H1 (cell line): ENCODE measurements around the gene EHBP1. TPM values are rescaled to one million over a fixed set of nuclear protein-coding genes. Genes with fewer than 3 reads are reported as not detected.

Source experiments
- CTCF ChIA-PET: fragments of 300-600 bp; sonication (Branson Sonifier 250); formaldehyde crosslinking; loops from one replicate; lab custom pipeline; 2021; ENCODE audit not compliant: partially characterized antibody; lab: Charles Lee
- POLR2A ChIA-PET: fragments of 300-600 bp; sonication (Branson Sonifier 250); formaldehyde crosslinking; loops from one replicate; lab custom pipeline; 2021; ENCODE audit warnings: inconsistent platforms; ENCODE audit not compliant: partially characterized antibody; lab: Charles Lee
- DNase-seq, 2 experiments: peaks; one replicate each; pipeline versions ENCODE4 v3.0.0 to v3.0.0-alpha.2; 2010 to 2022; ENCODE audit warnings: low spot score in 2 of 2, low read depth in 1 of 2, mixed read lengths in 1 of 2
- FAIRE-seq: peaks from 2 replicates; lab custom pipeline; 2011; peaks lifted over from hg19 to GRCh38; lab: Jason Lieb, UNC
- H2AFZ ChIP-seq: 2 replicates; pipeline ENCODE4 v1.8.1; 2012; ENCODE audit warnings: low read length, inconsistent platforms
- H2AK5ac ChIP-seq: 2 replicates; pipeline ENCODE4 v1.6.1; 2013; ENCODE audit warnings: low read depth, low read length
- H2BK120ac ChIP-seq: replicated peaks from 2 replicates; pipeline ENCODE3; 2013; ENCODE audit warnings: low read depth, low read length, inconsistent platforms
- H2BK12ac ChIP-seq: 2 replicates; pipeline ENCODE4 v1.6.1; 2013; ENCODE audit warnings: low read depth, low read length
- H2BK15ac ChIP-seq: 2 replicates; pipeline ENCODE4 v1.6.1; 2013; ENCODE audit warnings: low read length
- H2BK20ac ChIP-seq: 2 replicates; pipeline ENCODE4 v1.6.1; 2013; ENCODE audit warnings: low read length
- H2BK5ac ChIP-seq: 2 replicates; pipeline ENCODE4 v1.6.1; 2013; ENCODE audit warnings: low read depth, low read length
- H3K14ac ChIP-seq: 2 replicates; pipeline ENCODE4 v1.6.1; 2013; ENCODE audit warnings: inconsistent platforms; ENCODE audit not compliant: insufficient read length
- H3K18ac ChIP-seq: 2 replicates; pipeline ENCODE4 v1.6.1; 2013; ENCODE audit warnings: low read length; ENCODE audit errors: extremely low read depth
- H3K23ac ChIP-seq: 2 replicates; pipeline ENCODE4 v1.6.1; 2013; ENCODE audit warnings: inconsistent platforms; ENCODE audit not compliant: insufficient read length
- H3K23me2 ChIP-seq: 2 replicates; pipeline ENCODE4 v1.6.1; 2013; ENCODE audit warnings: low read depth, low read length
- H3K27ac ChIP-seq: 2 replicates; pipeline ENCODE4 v1.6.1; 2011; ENCODE audit warnings: low read depth, low read length, inconsistent platforms
- H3K27me3 ChIP-seq, 4 experiments: replicated peaks in 1 of 4; 1 replicate in 1 of 4; 2 replicates in 3 of 4; pipeline versions ENCODE4 v1.6.1 to v1.8.1; 2011 to 2013; ENCODE audit warnings: low read length in 3 of 4, mild to moderate bottlenecking in 3 of 4, inconsistent platforms in 2 of 4, mixed read lengths in 2 of 4, moderate library complexity in 1 of 4; ENCODE audit not compliant: control insufficient read depth in 3 of 4, insufficient read depth in 3 of 4; ENCODE audit errors: extremely low read depth in 1 of 4
- H3K36me3 ChIP-seq, 4 experiments: 2 replicates each; pipeline versions ENCODE4 v1.6.1 to v1.8.1; 2011 to 2013; ENCODE audit warnings: mild to moderate bottlenecking in 4 of 4, low read length in 3 of 4, moderate library complexity in 2 of 4, control low read depth in 1 of 4, inconsistent platforms in 1 of 4; ENCODE audit not compliant: insufficient read depth in 4 of 4, control insufficient read depth in 2 of 4
- H3K4ac ChIP-seq: replicated peaks from 2 replicates; pipeline ENCODE3; 2013; ENCODE audit warnings: low read length, low read depth, mixed read lengths, inconsistent platforms; ENCODE audit not compliant: insufficient read length
- H3K4me1 ChIP-seq, 4 experiments: replicated peaks in 1 of 4; 1 replicate in 1 of 4; 2 replicates in 3 of 4; pipeline versions ENCODE4 v1.6.1 to v1.8.1; 2011 to 2013; ENCODE audit warnings: low read length in 3 of 4, inconsistent platforms in 2 of 4, mixed read lengths in 1 of 4; ENCODE audit not compliant: insufficient read depth in 4 of 4, control insufficient read depth in 3 of 4
- H3K4me2 ChIP-seq, 2 experiments: 2 replicates each; pipeline versions ENCODE4 v1.6.1 to v1.8.1; 2011 to 2013; ENCODE audit warnings: low read depth in 2 of 2, low read length in 2 of 2, control low read depth in 1 of 2, inconsistent platforms in 1 of 2, mild to moderate bottlenecking in 1 of 2; ENCODE audit not compliant: insufficient read depth in 1 of 2
- H3K4me3 ChIP-seq, 4 experiments: fragments of 200-600, 300-600 bp in 1 of 4; sonication (generic), shearing (Covaris generic), sonication (Bioruptor Twin) in 1 of 4; 2 replicates each; pipeline versions ENCODE4 v1.5.1 to v1.8.1; 2011 to 2016; ENCODE audit warnings: low read length in 4 of 4, low read depth in 3 of 4, control low read depth in 2 of 4, inconsistent platforms in 2 of 4, mild to moderate bottlenecking in 2 of 4, mixed read lengths in 1 of 4, moderate library complexity in 1 of 4; ENCODE audit not compliant: insufficient read depth in 2 of 4; ENCODE audit errors: extremely low read depth in 1 of 4
- H3K56ac ChIP-seq: replicated peaks from 2 replicates; pipeline ENCODE3; 2013; ENCODE audit warnings: low read depth, mild to moderate bottlenecking, mixed read lengths, low read length, inconsistent platforms; ENCODE audit not compliant: insufficient read length
- H3K79me1 ChIP-seq: 2 replicates; pipeline ENCODE4 v1.6.1; 2013; ENCODE audit warnings: low read depth, low read length, control low read depth
- H3K79me2 ChIP-seq, 2 experiments: 2 replicates each; pipeline versions ENCODE4 v1.6.1 to v1.8.1; 2012 to 2013; ENCODE audit warnings: low read length in 2 of 2, mild to moderate bottlenecking in 2 of 2, inconsistent platforms in 1 of 2; ENCODE audit not compliant: insufficient read depth in 2 of 2, control insufficient read depth in 1 of 2
- H3K9ac ChIP-seq, 4 experiments: replicated peaks in 1 of 4; 1 replicate in 1 of 4; 2 replicates in 3 of 4; pipeline versions ENCODE4 v1.6.1 to v1.8.1; 2011 to 2013; ENCODE audit warnings: low read depth in 3 of 4, low read length in 3 of 4, control low read depth in 2 of 4, mild to moderate bottlenecking in 2 of 4, moderate library complexity in 2 of 4, inconsistent platforms in 1 of 4; ENCODE audit errors: extremely low read depth in 1 of 4
- H3K9me3 ChIP-seq, 2 experiments: 2 replicates each; pipeline versions ENCODE4 v1.6.1 to v1.8.1; 2012 to 2013; ENCODE audit warnings: mild to moderate bottlenecking in 2 of 2, moderate library complexity in 2 of 2, control low read depth in 1 of 2, inconsistent platforms in 1 of 2, low read depth in 1 of 2, low read length in 1 of 2, mixed read lengths in 1 of 2; ENCODE audit not compliant: insufficient read depth in 2 of 2
- H4K20me1 ChIP-seq, 2 experiments: replicated peaks in 1 of 2; 2 replicates each; pipeline versions ENCODE3 to v1.8.1; 2011 to 2013; ENCODE audit warnings: inconsistent platforms in 2 of 2, low read length in 2 of 2, mild to moderate bottlenecking in 1 of 2; ENCODE audit not compliant: insufficient read depth in 2 of 2, control insufficient read depth in 1 of 2
- H4K5ac ChIP-seq: 2 replicates; pipeline ENCODE4 v1.6.1; 2013; ENCODE audit warnings: low read length, low read depth, mixed read lengths, inconsistent platforms; ENCODE audit not compliant: insufficient read length
- H4K8ac ChIP-seq: 2 replicates; pipeline ENCODE4 v1.8.0; 2013; ENCODE audit warnings: mild to moderate bottlenecking, moderate library complexity, low read length, inconsistent platforms; ENCODE audit not compliant: insufficient read depth; ENCODE audit errors: extremely low read depth
- H4K91ac ChIP-seq: replicated peaks from 2 replicates; pipeline ENCODE3; 2013; ENCODE audit warnings: low read length, mixed read lengths, inconsistent platforms; ENCODE audit not compliant: insufficient read length
- ASH2L ChIP-seq: fragments of 200-600, 300-600 bp; sonication (generic); IDR thresholded peaks from one replicate; pipeline ENCODE4 v1.7.1; 2017; ENCODE audit warnings: low read length
- CTBP2 ChIP-seq: IDR thresholded peaks from 2 replicates; pipeline ENCODE4 v1.7.0; 2011; ENCODE audit warnings: borderline replicate concordance, mild to moderate bottlenecking, moderate library complexity, mixed read lengths, low read length; ENCODE audit not compliant: insufficient read depth, insufficient read length
- FOSL1 ChIP-seq: IDR thresholded peaks from 2 replicates; pipeline ENCODE4 v1.6.1; 2011; ENCODE audit warnings: mild to moderate bottlenecking, low read depth, low read length, moderate library complexity; ENCODE audit not compliant: insufficient read depth
- GABPA ChIP-seq: IDR thresholded peaks from 2 replicates; pipeline ENCODE4 v1.6.1; 2011; ENCODE audit warnings: mild to moderate bottlenecking, low read length, moderate library complexity, borderline replicate concordance; ENCODE audit not compliant: insufficient read depth
- RBBP5 ChIP-seq: IDR thresholded peaks from 2 replicates; pipeline ENCODE4 v1.7.1; 2012; ENCODE audit warnings: low read depth, mild to moderate bottlenecking, inconsistent platforms, low read length, moderate library complexity, borderline replicate concordance
- RNF2 ChIP-seq: fragments of 200-900, 300-1000 bp; sonication (generic); IDR thresholded peaks from 2 replicates; pipeline ENCODE4 v1.7.1; 2016; ENCODE audit warnings: borderline replicate concordance, low read depth, mild to moderate bottlenecking, antibody characterized with exemption, low read length; ENCODE audit not compliant: poor library complexity, severe bottlenecking; ENCODE audit errors: missing control alignments
- SRF ChIP-seq: IDR thresholded peaks from 2 replicates; pipeline ENCODE4 v1.6.1; 2011; ENCODE audit warnings: mild to moderate bottlenecking, low read depth, low read length, moderate library complexity
- TAF7 ChIP-seq: optimal IDR thresholded peaks from 2 replicates; pipeline ENCODE3; 2011; ENCODE audit warnings: low read depth, mild to moderate bottlenecking, inconsistent platforms, low read length, moderate library complexity, borderline replicate concordance
- WGBS, 2 experiments: shearing (Covaris generic) in 1 of 2; methylation state at CpG; one replicate each; pipeline versions ENCODE4 v1.1.6 to v1.1.7; 2013 to 2015; ENCODE audit warnings: low lambda C conversion rate in 2 of 2, mixed read lengths in 2 of 2, inconsistent platforms in 1 of 2, low coverage in 1 of 2, missing lambda C conversion rate in 1 of 2; ENCODE audit not compliant: insufficient replicate concordance in 2 of 2, insufficient coverage in 1 of 2, insufficient read length in 1 of 2; ENCODE audit errors: extremely low coverage in 1 of 2, missing lambda C conversion rate in 1 of 2; 5-methylcytosine and 5-hydroxymethylcytosine counted together
- polyA plus RNA-seq, 7 experiments: library from polyadenylated mRNA; depleted of rRNA in 3 of 7; stranded (reverse) in 5 of 7; unstranded in 2 of 7; fragments of >200 nt in 5 of 7; fragments of 200-250 nt in 2 of 7; gene quantifications; 1 replicate in 5 of 7; 2 replicates in 1 of 7; 4 replicates in 1 of 7; pipeline versions ENCODE4 v1.2.1 to v1.2.3, GENCODE V29; 2011 to 2013; ENCODE audit warnings: missing spikeins in 2 of 7, mixed read lengths in 2 of 7
- total RNA-seq: library from RNA; stranded (reverse); fragmentation: NEBNext Ultra II Directional; extraction: Animal tissue kit (Norgen Biotek cat#: 25700); gene quantifications from 2 replicates; pipeline ENCODE4 v1.2.1, GENCODE V29; 2021
- TF ChIP-seq, protein P1 (sequence below): IDR thresholded peaks from 2 replicates; pipeline ENCODE4 v1.6.1; 2011; ENCODE audit warnings: low read length, improper control_type of control experiment

Gene EHBP1
- total and polyA plus RNA-seq, 2 of the 8 experiments (the other 6 are each of a cell fraction or from before 2014, with no cell fraction given): 12.0 to 64.1 TPM

DNA sequence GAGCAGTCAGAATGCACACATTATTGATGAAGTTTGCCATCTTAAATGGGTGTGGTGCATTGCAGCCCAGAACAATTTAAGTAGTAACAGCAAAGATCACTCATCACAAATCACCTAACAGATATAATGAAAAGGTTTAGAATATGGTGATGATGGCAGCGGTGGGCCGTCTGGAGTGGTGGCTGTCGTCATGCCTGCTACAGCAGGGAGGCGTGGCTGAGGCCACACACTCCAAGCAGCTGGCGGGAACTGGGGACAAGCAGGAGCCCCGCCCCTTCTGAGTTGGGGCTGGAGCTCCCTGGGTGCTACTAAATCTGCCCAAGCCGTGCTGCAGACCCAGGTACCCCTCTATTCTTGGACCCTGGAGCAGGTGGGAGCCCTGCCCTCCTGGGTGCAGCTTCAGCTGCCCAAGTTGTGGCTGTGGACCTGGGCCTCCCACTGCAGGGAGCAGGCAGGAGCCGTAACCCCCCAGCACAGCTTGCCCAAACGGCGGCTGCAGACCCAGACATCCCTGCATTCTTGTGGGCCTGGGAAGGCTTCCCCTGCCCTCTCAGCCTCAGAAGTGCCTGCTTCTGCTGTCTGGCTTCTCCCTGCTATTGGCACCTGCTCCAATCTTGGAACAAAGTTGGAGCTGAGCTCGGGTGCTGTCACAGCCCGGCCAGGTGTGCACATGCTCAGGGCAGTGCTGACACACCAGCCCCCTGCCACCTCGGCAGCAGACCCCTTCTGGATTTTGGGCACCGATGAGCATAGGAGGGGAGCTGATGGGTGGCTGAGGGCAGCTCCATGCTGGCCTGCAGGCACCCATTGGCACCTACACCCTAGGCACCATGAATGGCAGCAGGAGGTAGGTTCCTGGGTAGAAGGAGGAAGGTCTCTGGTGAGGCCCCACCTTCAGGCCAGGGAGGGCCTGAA lies 149.3 kb downstream of the EHBP1 start:
- 88% methylated on average over 13 of the region's 14 CpGs; no CpG with 5 or more reads in 1 of the 2 experiments for WGBS, 2 experiments
- ChIA-PET POLR2A (no interaction called here), CTCF (interaction anchor here (3.3 kb wide), 1 partner anchor 11 kb away, joined by 14 read pairs; no protein-coding TSS in a partner anchor)
- H4K8ac ChIP-seq: no peak overlapping the region; the same call in 1 of the 2 replicates
- H3K36me3 ChIP-seq: peaks cover 0 to 10% (median 1%) of the 10 kb centered on the region in 4 experiments; a peak in 2 of 8 replicates
- H3K56ac ChIP-seq: no peak overlapping the region
- H2BK20ac ChIP-seq: no peak overlapping the region
- no peak overlapping the region for H4K5ac ChIP-seq
- H3K79me1 ChIP-seq: 0 out of 2 replicates have a peak, but pooled peaks cover 2% of the 10 kb centered on the region
- H3K9ac ChIP-seq: no peak overlapping the region
- no peak overlapping the region for H2BK12ac ChIP-seq
- H4K20me1 ChIP-seq: peaks cover 0 to 2% of the 10 kb centered on the region in 2 experiments
- H2AK5ac ChIP-seq: no peak overlapping the region
- no peaks in the 10 kb centered on the region for H3K79me2 ChIP-seq
- no peak overlapping the region for H3K18ac ChIP-seq
- H2BK5ac ChIP-seq: no peak overlapping the region
- no peak overlapping the region for H3K4me3 ChIP-seq
- H3K14ac ChIP-seq: no peak overlapping the region
- H2BK120ac ChIP-seq: no peak overlapping the region
- H4K91ac ChIP-seq: no peak overlapping the region
- H3K4me2 ChIP-seq: no peak overlapping the region
- no peak overlapping the region for H2AFZ ChIP-seq
- H3K23me2 ChIP-seq: no peaks in the 10 kb centered on the region
- no peaks in the 10 kb centered on the region for H3K9me3 ChIP-seq
- no peak for FAIRE-seq
- peaks cover 0 to 5% (median 0%) of the 10 kb centered on the region in 4 experiments; a peak in 1 of 7 replicates for H3K4me1 ChIP-seq
- H3K4ac ChIP-seq: no peak overlapping the region
- no peak overlapping the region for H3K23ac ChIP-seq
- no peaks in the 10 kb centered on the region for H3K27me3 ChIP-seq
- no peak for DNase-seq
- no peak overlapping the region for H3K27ac ChIP-seq
- no peak overlapping the region for H2BK15ac ChIP-seq
- TF ChIP-seq, protein P1, sequence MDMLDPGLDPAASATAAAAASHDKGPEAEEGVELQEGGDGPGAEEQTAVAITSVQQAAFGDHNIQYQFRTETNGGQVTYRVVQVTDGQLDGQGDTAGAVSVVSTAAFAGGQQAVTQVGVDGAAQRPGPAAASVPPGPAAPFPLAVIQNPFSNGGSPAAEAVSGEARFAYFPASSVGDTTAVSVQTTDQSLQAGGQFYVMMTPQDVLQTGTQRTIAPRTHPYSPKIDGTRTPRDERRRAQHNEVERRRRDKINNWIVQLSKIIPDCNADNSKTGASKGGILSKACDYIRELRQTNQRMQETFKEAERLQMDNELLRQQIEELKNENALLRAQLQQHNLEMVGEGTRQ: no peak
- no peak for TF ChIP-seq TAF7
- no peak for TF ChIP-seq GABPA
- no peak for TF ChIP-seq FOSL1
- no peak for TF ChIP-seq CTBP2
- TF ChIP-seq ASH2L: no peak
- no peak for TF ChIP-seq SRF
- no peak for TF ChIP-seq RNF2
- TF ChIP-seq RBBP5: no peak
